Fibroblast of pulmonary artery (primary cell): ENCODE data around the gene ATP10D.

ENCODE experiments used
- DNase-seq: peaks from one replicate; pipeline ENCODE4 v3.0.0-alpha.2; 2010; ENCODE audit warnings: low read depth
- H3K4me3 ChIP-seq: replicated peaks from 2 replicates; pipeline ENCODE4 v1.5.1; 2011; ENCODE audit warnings: low read depth, mild to moderate bottlenecking, control low read depth, low read length, moderate library complexity
- CTCF ChIP-seq: IDR thresholded peaks from 2 replicates; pipeline ENCODE4 v1.5.1; 2011; ENCODE audit warnings: mild to moderate bottlenecking, control low read depth, low read length, inconsistent platforms; ENCODE audit errors: missing control alignments

Gene ATP10D

GRCh38 chr4:47532658-47533057, 47.6 kb downstream of the ATP10D start:
- DNase-seq: no peak
- TF ChIP-seq CTCF: no peak
- no peak overlapping the region for H3K4me3 ChIP-seq

- no peak overlapping the region for H3K4me3 ChIP-seq
- DNase-seq: no peak
- TF ChIP-seq CTCF: no peak
Observed at GRCh38 chr4:47533689-47534347, 48.7 kb downstream of the ATP10D start.

GRCh38 chr4:47534772-47535171, 49.7 kb downstream of the ATP10D start:
- no peak for DNase-seq
- no peak for TF ChIP-seq CTCF
- H3K4me3 ChIP-seq: no peak overlapping the region

- H3K4me3 ChIP-seq: no peak overlapping the region
- DNase-seq: no peak
- TF ChIP-seq CTCF: no peak
Observed at GRCh38 chr4:47535567-47536147, 50.6 kb downstream of the ATP10D start.

- no peak for TF ChIP-seq CTCF
- no peak overlapping the region for H3K4me3 ChIP-seq
- no peak for DNase-seq
Observed at GRCh38 chr4:47536966-47537365, 51.9 kb downstream of the ATP10D start.

- H3K4me3 ChIP-seq: no peak overlapping the region
- peak; percentile 32 for DNase-seq
- TF ChIP-seq CTCF: no peak
Observed at GRCh38 chr4:47538111-47538824, 53.2 kb downstream of the ATP10D start.
